Measurements from ENCODE around the gene RAB27B.
"Not testable (repeated sequence)": the region's sequence is repeated elsewhere in the genome, so short reads cannot be mapped to it uniquely, and the experiment has no call there.

Gene RAB27B, protein sequence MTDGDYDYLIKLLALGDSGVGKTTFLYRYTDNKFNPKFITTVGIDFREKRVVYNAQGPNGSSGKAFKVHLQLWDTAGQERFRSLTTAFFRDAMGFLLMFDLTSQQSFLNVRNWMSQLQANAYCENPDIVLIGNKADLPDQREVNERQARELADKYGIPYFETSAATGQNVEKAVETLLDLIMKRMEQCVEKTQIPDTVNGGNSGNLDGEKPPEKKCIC

GRCh38 chr18:54828281-54828881 lies at the start of gene RAB27B:
Gene RAB27B (plus strand): TSS chr18:54828477. CDS start chr18:54877586, 49,109 bp downstream.
- DNase-seq, result peak; percentile 81

DNA sequence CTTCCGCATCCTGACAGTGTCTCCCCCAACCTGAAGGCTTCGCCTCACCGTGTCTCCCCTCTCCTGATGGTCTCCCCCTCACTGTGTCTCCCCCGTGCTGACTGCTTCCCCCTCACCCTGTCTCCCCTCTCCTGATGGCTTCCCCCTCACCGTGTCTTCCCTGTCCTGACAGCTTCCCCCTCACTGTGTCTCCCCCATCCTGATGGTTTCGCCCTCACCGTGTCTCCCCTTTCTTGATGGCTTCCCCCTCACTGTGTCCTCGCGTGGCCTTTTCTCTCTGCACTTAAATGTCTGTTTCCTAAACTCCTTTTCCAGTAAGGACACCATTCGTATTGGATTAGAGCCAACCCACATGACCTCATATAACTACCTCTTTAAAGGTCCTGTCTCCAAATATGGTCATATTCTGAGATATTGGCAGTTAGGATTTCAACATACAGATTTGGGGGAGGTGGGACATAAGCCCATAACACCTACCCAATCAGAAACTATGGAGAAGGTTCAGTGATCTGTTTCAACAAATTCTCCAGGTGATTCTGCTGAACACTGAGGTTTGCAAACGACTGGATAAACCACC lies 47.9 kb upstream of the RAB27B start:
- DNase-seq, result no peak

DNA sequence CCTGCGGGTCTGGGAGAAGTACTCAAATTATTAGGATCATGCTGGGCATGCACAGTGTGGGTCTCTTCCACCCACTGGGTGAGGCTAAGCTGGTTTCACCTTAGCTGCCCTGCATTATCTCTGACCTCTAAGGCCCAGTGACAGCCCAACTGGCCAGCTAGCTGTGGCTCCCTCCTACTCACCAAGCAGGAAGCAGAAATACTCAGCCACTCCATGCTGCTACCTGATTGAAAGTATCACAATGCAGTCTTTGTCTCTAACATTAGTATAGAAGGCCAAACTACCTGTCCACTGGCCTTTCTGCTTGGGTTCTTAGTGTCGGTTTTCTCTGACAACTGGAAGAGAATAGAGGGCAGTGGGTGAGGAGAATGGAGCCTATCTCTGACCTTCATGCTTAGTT lies 47.3 kb upstream of the RAB27B start:
- no peak for DNase-seq

GRCh38 chr18:54783139-54783538 lies 45.1 kb upstream of the RAB27B start:
- no peak for DNase-seq

DNA sequence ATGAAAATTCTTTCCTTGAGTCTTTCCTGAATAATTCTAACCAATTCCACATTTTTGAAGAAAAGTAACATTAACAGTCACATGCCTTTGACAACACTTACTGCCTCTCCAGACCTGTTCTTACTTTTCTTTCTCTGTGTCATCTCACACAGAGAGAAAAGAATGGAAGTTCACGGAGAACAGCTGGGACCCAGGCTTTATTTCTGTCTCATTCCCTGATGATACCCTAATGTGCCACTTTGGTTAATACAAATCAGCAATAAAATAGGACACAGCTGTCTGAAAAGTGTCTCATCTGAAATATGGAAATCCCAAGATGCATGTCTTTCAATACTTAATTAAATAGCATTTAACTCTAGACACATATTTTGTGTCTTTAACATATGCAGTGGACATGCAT lies 42.1 kb upstream of the RAB27B start:
- DNase-seq, result no peak

GRCh38 chr18:54787121-54787520 lies 41.2 kb upstream of the RAB27B start:
- no peak for DNase-seq

DNA sequence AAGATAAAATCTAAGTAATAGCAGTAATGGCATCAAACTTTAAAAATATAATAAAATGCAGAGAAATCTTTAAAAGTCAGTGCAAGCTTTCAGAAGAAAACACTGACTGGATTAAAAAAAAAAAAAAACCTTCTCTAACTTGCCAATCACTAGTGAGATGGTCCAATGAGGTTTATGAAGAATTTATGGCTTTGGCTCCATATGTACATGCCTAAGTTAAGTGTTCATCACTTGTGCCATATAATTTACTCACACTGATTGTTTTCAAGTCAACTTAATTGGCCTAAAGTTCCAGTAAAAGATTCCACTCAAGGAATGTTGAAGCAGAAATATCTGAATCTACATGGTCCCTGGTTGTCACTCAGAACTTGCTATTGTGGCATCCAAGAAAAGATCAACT lies 40.7 kb upstream of the RAB27B start:
- DNase-seq, result no peak

- DNase-seq, result no peak
Observed at GRCh38 chr18:54790109-54790508, 38.2 kb upstream of the RAB27B start.

DNA sequence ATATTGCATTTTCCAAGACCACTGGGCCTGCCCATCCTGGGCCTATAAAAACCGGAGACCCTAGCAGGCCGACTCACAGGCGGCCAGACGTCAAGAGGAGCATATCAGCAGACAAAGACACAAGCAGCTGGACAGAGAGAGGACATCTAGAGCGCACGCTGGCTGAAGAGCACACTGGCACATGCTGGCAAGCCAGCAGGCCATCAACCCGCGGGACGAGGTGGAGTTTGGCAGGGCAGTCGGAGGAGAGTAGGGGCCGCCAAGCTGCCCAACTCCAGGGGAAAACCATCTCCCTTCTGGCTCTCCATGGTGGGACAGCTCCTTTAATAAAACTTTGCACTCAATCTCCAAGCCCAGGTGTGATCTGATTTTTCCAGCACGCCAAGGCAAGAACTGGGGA lies 36.6 kb upstream of the RAB27B start:
- DNase-seq, result no peak

DNA sequence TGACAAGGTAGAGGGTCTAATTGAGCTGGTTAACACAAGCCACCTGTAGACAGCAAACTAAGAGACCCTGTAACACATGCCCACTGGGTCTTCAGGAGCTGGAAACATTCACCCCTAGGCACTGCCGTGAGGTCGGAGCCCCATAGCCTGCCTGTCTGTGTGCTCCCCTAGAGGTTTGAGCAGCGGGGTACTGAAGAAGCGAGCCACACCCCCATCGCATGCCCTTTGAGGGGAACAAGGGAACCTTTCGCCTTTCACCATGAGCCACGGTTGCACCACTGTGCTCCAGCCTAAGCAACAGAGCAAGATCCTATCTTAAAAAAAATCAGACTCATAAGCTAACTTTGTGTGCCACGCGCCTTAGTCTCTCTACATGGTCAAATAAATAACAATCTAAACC lies 36.2 kb upstream of the RAB27B start:
- no peak for DNase-seq

GRCh38 chr18:54794823-54795222 lies 33.5 kb upstream of the RAB27B start:
- no peak for DNase-seq

DNA sequence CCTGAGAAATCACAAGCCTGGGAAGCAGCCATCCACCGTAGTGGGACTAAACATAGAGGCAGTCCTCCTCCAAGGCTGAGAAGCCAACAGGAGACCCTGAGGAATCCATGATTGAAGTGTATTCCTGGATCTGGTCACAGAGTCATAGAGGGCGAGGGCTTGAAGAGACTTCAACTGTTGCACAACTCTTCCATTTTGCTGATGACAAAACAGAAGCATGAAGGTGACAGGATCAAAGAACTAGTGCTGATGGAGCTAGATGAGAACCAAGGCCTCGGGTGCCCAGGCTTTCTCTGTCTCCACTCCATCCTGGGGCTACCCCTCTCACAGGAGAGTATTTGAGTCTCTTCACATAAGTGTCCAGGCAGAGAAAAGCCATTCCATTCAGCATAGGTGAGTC lies 30.1 kb upstream of the RAB27B start:
- no peak for DNase-seq

- DNase-seq, result no peak
Observed at GRCh38 chr18:54801374-54801773, 26.9 kb upstream of the RAB27B start.

DNA sequence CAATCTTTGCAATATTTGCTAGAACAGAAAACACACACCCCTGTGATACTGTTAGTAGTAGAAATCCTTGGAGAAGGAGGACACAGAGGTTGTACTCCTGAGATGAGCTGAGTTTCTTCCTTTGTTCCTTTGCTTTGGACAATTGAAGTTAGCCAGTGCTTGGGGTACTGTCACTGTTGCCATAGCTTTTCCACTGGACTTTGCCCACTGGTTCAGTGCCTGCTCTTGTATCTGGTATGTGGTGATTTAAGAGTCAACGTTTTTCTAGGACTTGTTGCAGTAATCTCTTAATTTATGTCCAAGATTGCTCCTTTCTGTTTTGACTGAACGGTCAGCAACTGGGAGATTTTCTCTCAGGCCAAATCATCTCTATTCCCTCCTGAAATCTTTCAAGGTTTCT lies 26.1 kb upstream of the RAB27B start:
- no peak for DNase-seq

- no peak for DNase-seq
Observed at GRCh38 chr18:54802686-54803395, 25.4 kb upstream of the RAB27B start.

DNA sequence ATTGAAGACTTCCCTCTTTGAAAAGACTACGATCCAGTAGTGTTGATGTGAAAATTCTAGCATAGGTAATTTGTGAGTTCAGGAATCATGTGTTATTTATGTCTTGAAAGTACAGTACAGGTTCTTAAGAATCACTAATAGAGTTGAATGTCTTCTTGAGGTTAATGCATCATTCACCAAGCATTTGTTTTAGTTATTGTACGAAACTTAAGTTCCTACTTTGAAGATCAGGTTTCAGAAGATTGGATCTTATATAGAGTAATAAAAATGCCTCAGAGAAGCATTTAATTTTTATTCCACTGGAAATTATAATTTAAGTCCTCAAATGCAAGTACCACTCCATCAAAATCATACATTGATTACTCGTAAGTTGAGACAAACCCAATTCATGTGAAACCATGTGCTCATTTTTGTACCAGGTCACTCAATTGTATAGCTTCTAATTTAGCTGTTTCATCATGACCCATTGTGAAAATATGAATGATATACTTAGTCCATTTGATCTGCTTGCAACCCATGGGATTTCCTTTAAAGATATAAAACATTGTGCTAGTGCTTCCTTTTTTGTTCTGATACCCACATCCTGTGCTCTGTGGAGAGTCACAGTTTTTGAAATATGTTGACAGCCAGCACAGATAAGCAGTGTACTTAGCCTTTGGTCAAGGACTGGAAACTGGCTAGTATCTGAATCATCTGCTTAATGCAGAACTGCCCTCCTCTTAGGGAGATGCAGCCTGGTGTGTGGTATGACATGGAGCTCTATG lies 22.5 kb upstream of the RAB27B start:
- no peak for DNase-seq

DNA sequence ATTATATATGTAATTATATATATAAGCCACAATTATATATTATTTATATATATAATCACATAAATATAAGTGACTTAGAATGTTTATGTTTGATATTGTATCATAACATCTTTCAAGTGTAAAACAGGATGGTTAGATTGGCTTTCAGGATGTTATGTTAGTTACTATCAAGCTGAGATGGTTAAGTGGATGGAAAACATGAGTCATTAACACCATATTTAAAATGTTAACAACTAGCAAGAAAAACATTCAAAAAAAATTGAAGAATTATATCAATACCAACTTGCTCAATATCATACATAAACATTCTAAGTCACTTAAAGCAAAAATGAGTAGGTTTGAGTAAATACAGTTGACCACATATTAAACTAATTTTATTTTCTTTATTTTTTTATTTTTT lies 21.8 kb upstream of the RAB27B start:
- no peak for DNase-seq

DNA sequence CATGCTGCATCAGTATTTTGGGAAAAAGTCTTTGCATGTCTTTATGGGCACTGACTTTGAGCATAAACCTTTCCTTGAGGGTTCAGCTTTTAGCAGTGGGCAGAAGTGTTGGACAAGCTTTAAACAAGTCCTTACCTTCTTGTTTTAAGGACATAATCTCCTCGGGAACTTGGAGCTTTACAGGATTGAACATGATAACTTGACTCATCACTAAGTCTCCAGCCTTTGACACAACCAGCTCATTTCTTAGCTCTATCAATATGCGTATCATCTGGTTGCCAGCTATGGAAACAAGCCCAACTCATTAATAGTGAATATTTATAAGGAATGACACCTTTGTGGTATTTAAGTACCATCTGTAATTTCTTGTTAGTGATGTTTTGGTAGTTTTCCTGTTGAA lies 21.0 kb upstream of the RAB27B start:
- no peak for DNase-seq

- not testable (repeated sequence) for DNase-seq
Observed at GRCh38 chr18:54810662-54811061, 17.6 kb upstream of the RAB27B start.

DNA sequence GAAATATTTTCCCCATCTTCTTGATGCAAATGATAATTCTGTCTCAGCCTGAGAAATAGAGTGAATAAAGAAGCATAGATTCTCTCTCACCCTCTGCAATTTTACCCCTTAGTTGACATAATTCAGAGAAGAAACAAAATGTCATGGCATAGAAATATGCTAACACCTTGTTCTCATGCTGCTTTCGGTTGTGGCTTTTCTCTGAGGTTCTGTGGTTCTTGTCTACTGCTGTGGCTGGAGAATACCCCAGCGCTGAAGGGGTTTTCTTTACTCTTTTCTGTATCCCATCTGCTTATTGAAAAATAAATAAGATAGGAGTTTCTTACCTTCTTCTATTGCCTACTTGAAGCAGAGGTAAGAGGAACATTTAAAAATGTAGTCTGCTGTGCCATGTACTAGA lies 15.4 kb upstream of the RAB27B start:
- no peak for DNase-seq

GRCh38 chr18:54813305-54813704 lies 15.0 kb upstream of the RAB27B start:
- DNase-seq, result no peak

DNA sequence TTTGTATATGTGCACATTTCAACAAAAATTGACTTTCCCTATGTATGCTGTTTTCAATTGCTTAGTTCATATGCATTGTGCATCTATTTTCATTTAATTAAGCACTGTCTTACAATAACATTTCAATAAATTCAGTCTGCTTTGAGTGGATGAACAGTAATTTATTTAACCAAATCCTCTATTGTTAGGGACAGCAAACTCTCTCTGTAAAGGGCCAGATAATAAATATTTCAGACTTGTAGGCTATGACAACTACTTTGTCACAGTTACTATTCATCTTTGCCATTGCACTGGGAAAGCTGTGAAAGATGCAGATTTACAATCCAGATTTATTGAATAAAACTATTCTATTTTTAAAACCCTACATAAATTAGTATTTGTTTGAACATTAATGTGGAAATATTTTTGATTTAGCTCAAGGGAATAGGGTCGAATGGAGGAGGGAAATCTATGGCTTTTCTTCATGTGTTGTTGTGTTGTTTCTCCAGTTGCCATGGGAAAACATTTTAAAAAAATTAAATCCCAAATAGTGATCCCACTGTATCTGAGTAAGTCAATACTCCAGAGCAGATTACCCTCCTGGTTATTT lies 14.2 kb upstream of the RAB27B start:
- DNase-seq, result no peak

DNA sequence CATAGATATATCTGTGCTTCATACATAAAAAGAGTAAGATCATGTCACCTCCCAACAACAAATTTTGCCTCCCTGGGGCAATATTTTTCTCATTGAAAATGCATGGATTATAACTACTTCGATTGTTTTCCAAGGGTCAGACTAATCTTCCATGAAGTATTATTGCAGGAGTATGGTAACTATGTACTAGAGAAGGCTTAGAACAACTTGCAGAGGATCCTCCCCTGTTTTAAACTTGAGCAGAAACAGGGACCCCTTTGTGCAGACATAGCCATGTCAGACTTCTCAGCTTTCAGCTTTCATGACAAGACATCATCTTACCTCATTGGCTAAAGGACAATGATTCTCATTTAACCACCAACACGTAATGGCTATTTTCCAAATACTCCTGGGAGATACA lies 13.2 kb upstream of the RAB27B start:
- no peak for DNase-seq
